ENCODE data around the gene SLC44A4. TPM values are rescaled to one million over a fixed set of nuclear protein-coding genes. Genes with fewer than 3 reads are reported as not detected.

SLC44A4 gene
- total and polyA plus RNA-seq, 12 donors = 0.03 to 0.24 (median 0.14) TPM; not detected in 9

GRCh38 chr6:31892821-31893220 is 14.0 kb upstream of the SLC44A4 start:
- Histone ChIP-seq H3K27ac (no peak overlapping the region), H3K4me3 (no peak overlapping the region), H3K9me3 (no peaks in the 10 kb centered on the region), H3K27me3 (no peaks in the 10 kb centered on the region), H3K4me1 (peaks cover 0 to 12% (median 7%) of the 10 kb centered on the region in 9 donors), H3K36me3 (peaks cover 0 to 85% (median 40%) of the 10 kb centered on the region in 9 donors)
- 85 to 88% methylated on average over 6 of the region's 6 CpGs for WGBS, 2 donors
- intact Hi-C loops (cut with DNase I) = loop anchor here in 1 of 10 donors (1.0 kb wide), 1 partner anchor 29 kb away; no protein-coding TSS in a partner anchor
- TF ChIP-seq CTCF (IDR thresholded peaks at IDR 0.05) = no peak
- DNase-seq = no peak
- ATAC-seq = no peak

GRCh38 chr6:31889331-31889972 is 10.7 kb upstream of the SLC44A4 start:
- no peak for ATAC-seq
- intact Hi-C loops (cut with DNase I) = no loop called here
- no peak for DNase-seq
- no peak overlapping the region for H3K4me3 ChIP-seq
- no peak for TF ChIP-seq CTCF (IDR thresholded peaks at IDR 0.05)
- peaks cover 0 to 99% (median 70%) of the 10 kb centered on the region in 9 donors for H3K36me3 ChIP-seq
- no peak overlapping the region for H3K27ac ChIP-seq
- 90 to 95% methylated on average over 3 of the region's 3 CpGs for WGBS, 2 donors
- no peaks in the 10 kb centered on the region for H3K4me1 ChIP-seq
- H3K27me3 ChIP-seq = no peaks in the 10 kb centered on the region
- H3K9me3 ChIP-seq = no peaks in the 10 kb centered on the region

GRCh38 chr6:31888276-31889258 is 9.8 kb upstream of the SLC44A4 start:
- Histone ChIP-seq H3K4me3 (no peak overlapping the region), H3K36me3 (peaks cover 0 to 99% (median 71%) of the 10 kb centered on the region in 9 donors), H3K4me1 (no peaks in the 10 kb centered on the region), H3K27ac (no peak overlapping the region), H3K27me3 (no peaks in the 10 kb centered on the region), H3K9me3 (no peaks in the 10 kb centered on the region)
- intact Hi-C loops (cut with DNase I) = no loop called here
- 85 to 89% methylated on average over 43 of the region's 43 CpGs for WGBS, 2 donors
- TF ChIP-seq CTCF (IDR thresholded peaks at IDR 0.05) = peak; percentile 37 to 77 (median 70)
- ATAC-seq (peak in 5 of 8 donors; percentile 13 to 43 (median 26)), DNase-seq (peak in 1 of 2 donors; percentile 56)

GRCh38 chr6:31887173-31888007 is 8.6 kb upstream of the SLC44A4 start:
- ATAC-seq (peak in 1 of 8 donors; percentile 6), DNase-seq (no peak)
- TF ChIP-seq CTCF (IDR thresholded peaks at IDR 0.05) = no peak
- Histone ChIP-seq H3K36me3 (peaks cover 0 to 99% (median 75%) of the 10 kb centered on the region in 9 donors), H3K4me1 (no peaks in the 10 kb centered on the region), H3K9me3 (no peaks in the 10 kb centered on the region), H3K27me3 (no peaks in the 10 kb centered on the region), H3K4me3 (no peak overlapping the region), H3K27ac (no peak overlapping the region)
- intact Hi-C loops (cut with DNase I) = no loop called here
- WGBS, 2 donors = 93 to 94% methylated on average over 19 of the region's 19 CpGs

All from heart right ventricle (tissue), 16 donors.